Activated CD8-positive, alpha-beta T cell treated with anti-CD3 and anti-CD28 coated beads for 36 hours (primary cell): ENCODE measurements around the gene TRAPPC12. TPM values are rescaled to one million over a fixed set of nuclear protein-coding genes. Genes with fewer than 3 reads are reported as not detected.

Experiments used
- ATAC-seq: fragments of 200-7000 bp; cut with Tn5 transposase; one replicate; pipeline ENCODE4 v1.10.0; 2021; ENCODE audit warnings: mild to moderate bottlenecking, moderate library complexity
- CTCF ChIA-PET: fragments of 350-600 bp; sonication (Branson Sonifier 250); formaldehyde crosslinking; loops from one replicate; lab custom pipeline; 2021; ENCODE audit warnings: antibody characterized with exemption; lab: Charles Lee
- POLR2A ChIA-PET: fragments of 350-600 bp; sonication (Branson Sonifier 250); formaldehyde crosslinking; loops from one replicate; lab custom pipeline; 2021; ENCODE audit warnings: antibody characterized with exemption; lab: Charles Lee
- DNase-seq: peaks from one replicate; pipeline ENCODE4 v3.0.0-alpha.2; 2020
- H3K27ac Mint-ChIP-seq: one replicate; pipeline ENCODE4 v1.8.0; 2021; ENCODE audit warnings: mild to moderate bottlenecking, mixed read lengths
- H3K27me3 Mint-ChIP-seq: one replicate; pipeline ENCODE4 v1.8.0; 2021; ENCODE audit warnings: mixed read lengths
- H3K36me3 Mint-ChIP-seq: one replicate; pipeline ENCODE4 v1.8.0; 2021; ENCODE audit warnings: low read depth, mixed read lengths
- H3K4me1 Mint-ChIP-seq: one replicate; pipeline ENCODE4 v1.8.0; 2021; ENCODE audit warnings: low read depth, mixed read lengths
- H3K4me3 Mint-ChIP-seq: one replicate; pipeline ENCODE4 v1.8.0; 2021; ENCODE audit warnings: mild to moderate bottlenecking, moderate library complexity, mixed read lengths
- H3K9me3 Mint-ChIP-seq: one replicate; pipeline ENCODE4 v1.8.0; 2021; ENCODE audit warnings: mixed read lengths
- CTCF ChIP-seq: fragments of 200-600 bp; IDR thresholded peaks from one replicate; pipeline ENCODE4 v1.8.0; 2022; ENCODE audit warnings: antibody characterized with exemption, mild to moderate bottlenecking
- intact Hi-C: fragments of 100-400 bp; cut with micrococcal nuclease; formaldehyde crosslinking; loops from one replicate; pipeline ENCODE4 v1.10.0; 2022
- total RNA-seq, 2 experiments: library from RNA; stranded (reverse); gene quantifications; one replicate each; pipeline ENCODE4 v1.2.3, GENCODE V29; 2021

TRAPPC12 gene
- total RNA-seq, 2 experiments from 2014 or later: 52.9 to 65.3 TPM

DNA sequence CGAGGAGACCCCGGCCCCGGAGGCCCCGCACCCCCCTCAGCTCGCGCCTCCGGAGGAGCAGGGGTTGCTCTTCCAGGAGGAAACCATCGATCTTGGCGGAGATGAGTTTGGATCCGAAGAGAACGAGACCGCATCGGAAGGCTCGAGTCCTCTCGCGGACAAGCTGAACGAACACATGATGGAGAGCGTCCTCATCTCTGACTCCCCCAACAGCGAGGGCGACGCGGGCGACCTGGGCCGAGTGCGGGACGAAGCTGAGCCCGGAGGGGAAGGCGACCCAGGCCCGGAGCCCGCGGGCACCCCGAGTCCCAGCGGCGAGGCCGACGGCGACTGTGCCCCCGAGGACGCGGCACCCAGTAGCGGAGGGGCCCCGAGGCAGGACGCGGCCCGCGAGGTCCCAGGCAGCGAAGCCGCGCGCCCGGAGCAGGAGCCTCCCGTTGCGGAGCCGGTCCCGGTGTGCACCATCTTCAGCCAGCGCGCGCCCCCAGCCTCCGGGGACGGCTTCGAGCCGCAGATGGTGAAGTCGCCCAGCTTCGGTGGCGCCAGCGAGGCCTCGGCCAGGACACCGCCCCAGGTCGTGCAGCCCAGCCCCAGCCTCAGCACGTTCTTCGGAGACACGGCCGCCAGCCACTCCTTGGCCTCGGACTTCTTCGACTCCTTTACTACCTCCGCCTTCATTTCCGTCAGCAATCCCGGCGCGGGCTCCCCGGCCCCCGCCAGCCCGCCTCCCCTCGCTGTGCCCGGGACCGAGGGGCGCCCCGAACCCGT is 8.3 kb downstream of the TRAPPC12 start:
- Mint-ChIP-seq H3K27ac (no peak overlapping the region), H3K4me3 (no peak overlapping the region)
- CTCF ChIA-PET: interaction anchor here (4.2 kb wide), 1 partner anchor 36 kb away, joined by 28 read pairs; no protein-coding TSS in a partner anchor

GRCh38 chr2:3388412-3388738 is 8.9 kb downstream of the TRAPPC12 start:
- intact Hi-C loops: loop anchor here (10.0 kb wide), 1 partner anchor 166 kb away; the partner anchor contains the start of gene RNASEH1
- Mint-ChIP-seq H3K36me3 (peaks cover 39% of the 10 kb centered on the region), H3K4me1 (peaks cover 26% of the 10 kb centered on the region), H3K9me3 (no peaks in the 10 kb centered on the region), H3K27ac (no peak overlapping the region), H3K27me3 (no peaks in the 10 kb centered on the region), H3K4me3 (no peak overlapping the region)
- ATAC-seq (no peak), DNase-seq (no peak)
- CTCF ChIA-PET: no interaction called here
- POLR2A ChIA-PET: no interaction called here
- TF ChIP-seq CTCF: no peak

More for the DNA sequence above, 8.3 kb downstream of the TRAPPC12 start:
- DNase-seq (no peak), ATAC-seq (no peak)
- peaks cover 37% of the 10 kb centered on the region for H3K36me3 Mint-ChIP-seq
- no peaks in the 10 kb centered on the region for H3K27me3 Mint-ChIP-seq
- no peak for TF ChIP-seq CTCF
- intact Hi-C loops: loop anchor here (10.0 kb wide), 1 partner anchor 167 kb away; the partner anchor contains the start of gene RNASEH1
- H3K4me1 Mint-ChIP-seq: peaks cover 23% of the 10 kb centered on the region
- POLR2A ChIA-PET: no interaction called here
- H3K9me3 Mint-ChIP-seq: no peaks in the 10 kb centered on the region

- H3K4me1 Mint-ChIP-seq: peaks cover 23% of the 10 kb centered on the region
- DNase-seq: no peak
- H3K27ac Mint-ChIP-seq: no peak overlapping the region
- intact Hi-C loops: loop anchor here (10.0 kb wide), 1 partner anchor 166 kb away; the partner anchor contains the start of gene RNASEH1
- no peaks in the 10 kb centered on the region for H3K9me3 Mint-ChIP-seq
- H3K36me3 Mint-ChIP-seq: peaks cover 42% of the 10 kb centered on the region
- no peak for TF ChIP-seq CTCF
- ATAC-seq: no peak
- no peak overlapping the region for H3K4me3 Mint-ChIP-seq
- ChIA-PET POLR2A (interaction anchor here (0.6 kb wide), 1 partner anchor 9 kb away, joined by 3 read pairs; the partner anchor contains the start of gene TRAPPC12), CTCF (no interaction called here)
- no peaks in the 10 kb centered on the region for H3K27me3 Mint-ChIP-seq
These were observed 9.7 kb downstream of the TRAPPC12 start for GRCh38 chr2:3389193-3389592.

DNA sequence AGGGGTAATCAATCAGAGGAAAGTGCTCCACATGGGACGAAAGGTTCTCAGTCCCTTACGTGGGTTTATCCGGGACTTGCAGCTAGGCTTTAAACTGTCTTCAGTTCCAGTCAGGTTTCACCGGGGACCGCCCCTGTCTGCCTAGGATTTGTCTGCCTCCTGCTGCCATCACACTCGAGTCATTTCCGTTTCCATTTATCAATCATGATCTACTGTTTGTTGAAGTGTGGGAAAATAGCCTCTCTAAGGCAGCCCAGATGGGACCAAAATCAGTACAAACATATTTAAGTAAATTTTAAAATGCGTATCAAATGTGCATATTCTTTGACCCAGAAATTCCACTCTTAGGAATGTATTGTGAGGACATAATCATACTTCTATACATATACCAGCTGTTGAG is 10.5 kb downstream of the TRAPPC12 start:
- H3K27me3 Mint-ChIP-seq: no peaks in the 10 kb centered on the region
- H3K4me3 Mint-ChIP-seq: no peak overlapping the region
- peaks cover 15% of the 10 kb centered on the region for H3K4me1 Mint-ChIP-seq
- no peak overlapping the region for H3K27ac Mint-ChIP-seq
- POLR2A ChIA-PET: interaction anchor here (0.7 kb wide), 1 partner anchor 1933 kb away, joined by 3 read pairs; no protein-coding TSS in a partner anchor
- TF ChIP-seq CTCF: no peak
- peaks cover 3% of the 10 kb centered on the region for H3K9me3 Mint-ChIP-seq
- ATAC-seq: no peak
- CTCF ChIA-PET: no interaction called here
- peaks cover 44% of the 10 kb centered on the region for H3K36me3 Mint-ChIP-seq
- intact Hi-C loops: no loop called here
- DNase-seq: no peak

DNA sequence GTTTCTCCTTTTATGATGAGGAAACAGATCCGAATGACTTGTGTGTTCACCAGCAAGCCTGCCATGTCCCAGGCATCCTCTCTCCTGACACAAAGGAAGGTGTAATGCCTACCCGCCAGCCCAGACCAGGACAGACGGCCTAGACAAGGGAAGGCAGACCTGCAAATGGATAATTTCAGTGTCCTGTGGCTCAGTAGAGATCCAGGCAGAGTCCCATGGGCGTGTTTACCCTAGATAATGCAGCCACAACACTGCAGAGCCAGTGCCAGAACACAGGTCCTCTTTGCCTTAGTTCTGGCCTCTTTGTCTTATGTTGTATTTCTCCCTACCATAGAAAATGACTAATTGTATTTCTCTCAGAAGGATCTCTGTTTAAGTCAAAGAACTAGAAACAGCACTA is 12.7 kb downstream of the TRAPPC12 start:
- Mint-ChIP-seq H3K9me3 (peaks cover 18% of the 10 kb centered on the region), H3K36me3 (peaks cover 60% of the 10 kb centered on the region), H3K27ac (no peak overlapping the region), H3K4me1 (peaks cover 15% of the 10 kb centered on the region), H3K4me3 (no peak overlapping the region), H3K27me3 (no peaks in the 10 kb centered on the region)
- ATAC-seq: no peak
- no peak for DNase-seq
- no peak for TF ChIP-seq CTCF
- ChIA-PET CTCF (no interaction called here), POLR2A (no interaction called here)
- intact Hi-C loops: no loop called here
